Sigmoid colon (tissue), 4 donors: Measurements from ENCODE around the gene PNPLA1.

Experiments
- CTCF ChIP-seq, 4 experiments: fragments of 450-650 bp in 3 of 4; fragments of 200-600 bp in 1 of 4; IDR thresholded peaks; one replicate each; pipeline ENCODE4 v1.5.1; 2016 to 2019; ENCODE audit warnings: antibody characterized with exemption in 4 of 4, mild to moderate bottlenecking in 3 of 4, moderate library complexity in 2 of 4
- EP300 ChIP-seq, 4 donors: sonication (generic); formaldehyde crosslinking; IDR thresholded peaks; one replicate each; pipeline ENCODE4 v1.6.1; 2017; ENCODE audit warnings: antibody characterized with exemption in 4 of 4
- POLR2A ChIP-seq, 2 donors: fragments of 450-650 bp; IDR thresholded peaks; one replicate each; pipeline ENCODE4 v1.6.1; 2016; ENCODE audit warnings: antibody characterized with exemption in 2 of 2, mild to moderate bottlenecking in 2 of 2, moderate library complexity in 2 of 2
- POLR2AphosphoS5 ChIP-seq, 4 donors: sonication (generic); formaldehyde crosslinking; IDR thresholded peaks; one replicate each; pipeline ENCODE4 v1.6.1; 2017; ENCODE audit warnings: antibody characterized with exemption in 4 of 4

GRCh38 chr6:36252005-36252404 is 17.9 kb upstream of the PNPLA1 start:
- TF ChIP-seq EP300 (IDR thresholded peaks at IDR 0.05) (no peak), CTCF (IDR thresholded peaks at IDR 0.05) (no peak), POLR2A (IDR thresholded peaks at IDR 0.05) (no peak), POLR2AphosphoS5 (IDR thresholded peaks at IDR 0.05) (no peak)
